Measurements from ENCODE around the gene PDSS2.

GRCh38 chr6:107259951-107260350 lies 199.4 kb downstream of the PDSS2 start:
- TF ChIP-seq CTCF (IDR thresholded peaks at IDR 0.05) (no peak), EZH2 (IDR thresholded peaks at IDR 0.05) (no peak), EZH2phosphoT487 (IDR thresholded peaks at IDR 0.05) (no peak)
